GM18520 (cell line): ENCODE measurements around the gene CIBAR2.

Experiments used
- ATAC-seq: cut with Tn5 transposase; IDR thresholded peaks from one replicate; pipeline ENCODE4 v1.9.1; 2021; ENCODE audit not compliant: unreplicated experiment

CIBAR2 gene

DNA sequence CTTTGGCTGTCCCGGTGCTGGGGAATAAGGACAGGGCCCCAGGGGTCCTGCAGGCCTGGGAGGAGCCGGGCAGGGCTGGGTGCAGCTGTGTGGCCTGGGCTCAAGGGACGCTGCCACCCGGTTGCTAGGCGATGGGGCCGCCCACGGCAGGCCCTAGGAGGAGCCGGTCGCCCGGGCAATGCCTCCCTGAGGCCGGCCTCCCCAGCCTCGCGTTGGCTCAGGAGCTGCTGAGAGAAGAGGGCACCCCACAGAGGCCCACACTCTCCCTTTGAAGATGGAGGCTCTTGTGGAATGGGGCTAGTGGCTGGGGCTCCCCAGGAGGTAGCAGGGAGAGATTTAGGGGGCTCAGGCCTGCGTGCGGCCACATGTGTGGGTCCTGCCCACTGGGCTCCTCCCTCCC lies at the start of gene CIBAR2:
CIBAR2 (minus strand) TSS at position 109 of the 400 bp plus-strand sequence. CDS start 120 bp downstream, outside the sequence.
- ATAC-seq = no peak

DNA sequence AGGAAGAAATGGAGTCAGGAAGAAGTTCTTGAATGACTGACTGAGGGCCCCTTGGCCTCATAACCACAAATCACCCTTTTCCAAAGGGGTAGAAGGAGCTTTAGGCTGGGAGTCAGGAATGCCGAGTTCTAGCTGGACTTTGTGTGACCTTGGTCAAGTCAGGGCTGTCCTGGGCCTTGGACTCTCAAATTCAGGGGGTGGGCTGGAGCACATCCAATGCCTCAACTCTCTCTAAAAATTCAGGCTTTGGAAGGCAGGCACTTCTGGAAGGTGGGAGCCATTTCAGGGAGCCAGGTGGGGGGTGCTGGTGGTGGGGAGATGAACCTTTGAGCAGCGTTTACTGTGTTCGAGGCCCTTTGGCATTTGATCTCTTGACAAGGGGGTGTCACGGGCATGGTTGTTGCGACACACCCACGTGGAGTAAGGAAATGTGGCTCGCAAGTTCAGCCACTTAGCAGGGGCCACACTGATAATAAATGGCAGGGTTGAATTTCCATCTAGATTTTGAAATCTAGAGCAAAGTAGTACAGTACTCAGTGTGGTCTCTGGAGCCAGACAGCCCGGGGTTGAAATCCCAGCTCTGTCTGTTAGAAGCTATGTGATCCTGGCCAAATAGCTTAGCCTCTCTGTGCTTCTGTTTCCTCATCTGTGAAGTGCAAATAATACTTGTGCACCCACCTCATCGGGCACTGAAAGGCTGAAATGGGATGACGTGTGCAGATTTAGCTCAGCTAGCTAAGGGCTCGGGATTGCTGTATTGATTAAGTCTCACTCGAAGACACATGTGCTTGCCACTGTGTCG lies 47.1 kb upstream of the CIBAR2 start:
- ATAC-seq = no peak

DNA sequence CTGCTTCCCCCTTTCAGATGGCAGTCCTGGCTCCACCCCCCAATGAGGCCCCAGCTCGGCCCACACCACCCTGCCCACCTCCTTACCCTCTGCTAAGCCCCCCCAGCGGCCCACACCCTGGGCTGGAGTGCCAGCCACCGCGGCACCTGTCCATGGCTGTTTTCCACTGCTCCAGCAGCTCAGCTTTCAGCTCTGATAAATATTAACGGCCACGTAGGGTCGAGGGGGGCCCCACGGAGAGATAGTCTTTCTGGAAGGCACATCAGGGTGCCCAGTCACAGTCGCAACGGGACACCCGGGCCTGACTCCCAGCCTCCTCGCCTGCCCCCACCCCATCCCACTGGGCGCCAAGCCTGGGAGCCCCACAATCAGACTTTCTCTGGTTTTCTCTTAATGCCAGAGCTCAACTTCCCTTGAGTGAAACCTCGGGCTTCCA lies 46.5 kb upstream of the CIBAR2 start:
- ATAC-seq = no peak

DNA sequence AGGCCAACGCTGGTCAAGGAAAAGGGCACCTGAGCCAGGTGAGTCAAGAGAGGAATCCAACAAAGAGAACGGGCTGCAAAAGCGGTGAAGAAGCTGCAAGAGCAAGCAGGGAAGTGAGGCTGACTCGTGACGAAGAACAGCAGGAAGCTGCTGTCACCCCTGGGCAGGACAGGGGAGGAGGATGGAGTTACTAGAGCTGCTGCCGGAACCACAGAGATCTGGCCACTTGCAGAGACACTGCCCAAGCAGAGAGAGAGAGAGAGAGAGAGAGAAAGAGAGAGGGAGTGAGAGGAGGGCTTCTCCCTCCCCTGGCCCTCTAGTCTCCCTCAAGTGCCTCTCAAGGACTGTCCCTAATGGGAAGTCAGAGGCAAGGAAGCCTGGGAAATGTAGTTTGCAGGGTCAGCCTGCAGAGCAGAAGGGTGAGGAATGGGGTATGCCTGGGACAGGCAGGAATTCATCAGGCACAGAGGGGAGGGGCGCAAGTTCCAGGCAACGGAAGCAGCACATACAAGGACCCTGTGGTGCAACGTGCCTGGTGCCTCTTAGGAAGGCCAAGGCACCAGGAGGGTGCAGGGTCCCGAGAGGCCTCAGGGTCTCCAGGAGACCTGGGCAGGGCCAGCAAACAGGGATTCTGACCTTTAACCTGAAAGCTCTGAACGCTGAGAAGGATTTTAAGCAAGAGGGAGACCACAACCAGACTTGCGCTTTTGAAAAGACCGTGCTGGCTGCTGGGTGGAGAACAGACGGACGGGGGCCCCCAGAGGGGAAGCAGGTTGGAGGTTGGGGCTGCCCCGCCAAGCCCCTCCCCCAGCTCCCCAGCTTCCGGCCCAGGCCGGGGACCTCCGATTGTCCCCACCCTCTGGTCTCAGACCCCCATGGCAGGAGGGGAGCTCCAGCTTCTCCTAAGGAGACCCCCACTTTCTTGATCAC lies 45.8 kb upstream of the CIBAR2 start:
- ATAC-seq = no peak

DNA sequence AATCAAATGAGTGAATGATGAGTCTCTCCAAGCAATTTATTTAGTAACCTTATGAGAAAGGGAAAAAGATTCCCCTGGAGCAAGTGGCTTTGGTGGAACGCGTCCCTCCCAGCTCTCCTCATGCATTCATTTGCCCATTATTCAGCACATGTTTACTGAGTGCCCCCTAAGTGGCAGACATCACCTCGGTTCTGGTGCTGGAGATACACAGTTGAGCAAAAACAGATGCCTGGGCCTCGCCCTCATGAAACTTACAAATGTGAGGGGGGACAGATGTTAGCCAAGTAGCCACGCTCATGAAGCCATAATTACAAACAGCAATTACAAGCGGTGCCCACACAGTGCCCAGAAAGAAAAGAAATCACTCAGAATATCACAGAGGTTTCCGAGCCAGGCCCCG lies 45.1 kb upstream of the CIBAR2 start:
- no peak for ATAC-seq

DNA sequence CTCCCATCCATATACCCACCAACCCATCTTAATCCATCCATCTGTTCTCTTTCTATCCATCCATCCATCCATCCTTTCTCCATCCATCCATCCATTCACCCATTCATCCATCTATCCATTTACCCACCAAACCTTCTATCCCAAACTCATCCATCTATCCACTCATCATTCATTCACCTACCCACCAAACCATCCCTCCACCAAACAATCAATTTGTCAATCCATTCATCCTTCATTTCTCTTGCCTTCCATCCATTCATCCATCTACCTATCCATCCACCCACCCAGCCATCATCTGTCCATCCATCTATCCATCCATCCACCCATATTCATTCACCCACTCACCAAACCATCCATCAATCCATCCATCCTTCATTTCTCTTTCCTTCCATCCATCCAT lies 44.6 kb upstream of the CIBAR2 start:
- ATAC-seq = no peak

DNA sequence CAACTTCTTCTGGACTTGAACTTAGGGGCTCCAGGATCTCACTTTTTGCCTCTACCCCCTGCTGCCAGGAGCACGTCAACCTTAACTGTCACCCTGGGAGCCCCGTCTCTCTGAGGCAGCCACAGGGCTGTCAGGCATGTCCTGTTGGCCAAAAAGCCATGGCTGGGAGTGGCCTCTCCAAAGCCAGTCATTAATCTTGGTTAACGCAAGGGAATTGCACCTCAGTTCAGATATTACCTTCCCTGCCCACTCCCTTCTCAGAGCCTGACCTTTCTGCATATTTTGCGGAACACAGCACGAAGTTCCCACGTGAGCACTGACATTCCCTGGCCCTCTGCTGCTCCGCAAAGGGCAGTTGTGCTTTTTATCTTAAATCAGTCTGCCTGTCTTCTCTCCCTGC lies 44.2 kb upstream of the CIBAR2 start:
- ATAC-seq = no peak

DNA sequence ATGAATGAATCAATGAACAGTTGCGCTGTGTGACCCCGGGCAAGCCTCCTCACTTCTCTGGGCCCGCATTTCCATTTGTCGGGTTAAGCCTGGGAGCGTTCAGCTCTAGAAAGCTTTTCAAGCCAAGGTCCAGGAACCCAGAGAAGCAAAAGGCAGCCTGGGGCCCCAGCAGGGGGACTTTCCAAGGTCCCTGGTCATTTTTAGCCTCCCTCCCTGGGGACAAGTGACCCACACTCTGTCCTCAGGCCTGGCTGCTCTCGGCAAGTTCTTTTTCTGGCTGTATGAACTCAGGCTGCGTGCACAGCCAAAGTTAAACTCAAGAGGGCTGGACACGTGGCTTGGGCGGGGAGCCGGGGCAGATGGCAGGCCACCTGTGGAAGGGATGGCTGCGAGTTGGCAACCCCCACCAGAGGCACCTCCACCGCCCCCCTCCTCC lies 41.4 kb upstream of the CIBAR2 start:
- no peak for ATAC-seq

DNA sequence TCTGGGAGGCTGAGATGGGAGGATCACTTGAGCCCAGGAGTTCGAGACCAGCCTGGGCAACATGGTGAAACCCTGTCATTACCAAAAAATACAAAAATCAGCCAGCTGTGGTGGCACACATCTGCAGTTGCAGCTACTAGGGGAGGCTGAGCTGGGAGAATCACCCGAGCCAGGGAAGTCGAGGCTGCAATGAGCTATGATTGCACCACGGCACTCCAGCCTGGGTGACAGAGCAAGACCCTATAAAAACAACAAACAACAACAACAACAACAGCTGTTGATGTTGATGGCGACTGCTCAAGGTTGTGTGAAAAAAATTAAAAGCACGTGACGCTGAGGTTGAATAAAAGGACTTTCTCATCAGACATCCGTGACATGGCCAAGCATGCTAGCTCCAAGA lies 40.8 kb upstream of the CIBAR2 start:
- no peak for ATAC-seq

DNA sequence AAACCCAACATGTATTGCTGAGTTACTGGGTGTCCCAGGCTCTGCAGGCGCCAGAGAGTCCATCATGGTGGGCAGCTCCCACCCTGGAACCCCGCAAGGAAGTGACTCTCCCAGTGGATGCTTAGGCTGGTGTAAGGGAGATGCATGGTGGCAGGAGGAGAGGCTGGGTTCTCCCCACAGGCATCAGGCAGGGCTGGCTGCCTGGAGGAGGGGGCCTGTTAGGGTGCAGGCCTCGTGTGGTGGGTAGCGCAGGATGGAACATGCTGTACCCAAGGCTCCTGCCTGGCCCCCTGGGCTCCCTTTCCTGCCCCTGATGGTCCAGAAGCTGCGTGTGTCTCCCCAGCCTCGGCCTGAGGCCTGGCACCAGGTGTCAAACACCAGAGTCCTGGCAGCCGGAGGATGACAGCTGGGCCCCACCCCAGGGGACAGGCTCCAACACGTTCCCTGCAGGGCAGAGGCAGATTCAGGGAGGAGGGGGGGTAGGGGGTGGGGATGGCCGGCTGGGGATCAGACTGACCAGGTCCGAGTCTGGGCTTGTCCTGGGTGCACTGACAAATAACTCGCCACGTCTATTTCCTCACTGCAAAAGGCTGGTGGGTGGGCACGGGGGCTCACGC lies 40.2 kb upstream of the CIBAR2 start:
- no peak for ATAC-seq

DNA sequence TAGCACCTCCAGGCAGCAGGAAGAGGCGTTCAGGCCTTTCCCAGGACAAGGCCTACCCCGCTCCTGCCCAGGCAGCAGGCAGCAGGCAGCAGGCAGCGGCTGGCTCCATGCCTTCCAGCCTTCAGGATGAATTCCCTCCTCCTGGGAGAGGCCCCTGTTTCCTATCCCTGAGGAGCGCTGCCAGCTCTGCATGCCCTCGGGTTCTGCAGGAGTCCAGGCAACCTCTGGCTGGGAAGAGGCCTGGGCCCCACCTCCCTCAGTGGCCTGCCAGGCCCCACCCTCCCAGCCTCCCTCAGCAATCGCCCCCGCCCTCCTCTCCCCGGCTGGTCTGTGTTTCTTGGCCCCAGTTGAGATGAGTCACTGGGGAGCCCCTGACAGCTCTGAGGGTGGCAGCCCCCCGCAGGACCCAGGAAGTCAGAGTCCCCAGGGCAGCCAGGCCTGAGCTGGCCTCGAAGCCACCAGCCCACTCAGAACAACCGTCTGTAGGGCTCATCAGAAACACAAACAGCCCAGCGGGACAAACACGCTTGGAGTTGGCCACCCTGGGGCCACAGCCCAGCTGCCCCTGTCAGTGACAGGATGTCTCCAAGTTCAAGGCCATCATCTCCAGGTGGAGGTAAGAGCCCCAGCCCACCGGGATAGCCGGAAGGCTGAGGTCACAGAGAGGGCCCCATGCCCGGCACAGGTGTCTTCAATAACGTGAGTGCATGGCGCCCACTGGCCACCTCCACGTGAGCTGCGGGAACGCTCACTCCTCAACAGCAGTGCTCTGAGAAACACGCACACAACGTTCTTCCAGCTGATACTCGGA lies 39.5 kb upstream of the CIBAR2 start:
- no peak for ATAC-seq

DNA sequence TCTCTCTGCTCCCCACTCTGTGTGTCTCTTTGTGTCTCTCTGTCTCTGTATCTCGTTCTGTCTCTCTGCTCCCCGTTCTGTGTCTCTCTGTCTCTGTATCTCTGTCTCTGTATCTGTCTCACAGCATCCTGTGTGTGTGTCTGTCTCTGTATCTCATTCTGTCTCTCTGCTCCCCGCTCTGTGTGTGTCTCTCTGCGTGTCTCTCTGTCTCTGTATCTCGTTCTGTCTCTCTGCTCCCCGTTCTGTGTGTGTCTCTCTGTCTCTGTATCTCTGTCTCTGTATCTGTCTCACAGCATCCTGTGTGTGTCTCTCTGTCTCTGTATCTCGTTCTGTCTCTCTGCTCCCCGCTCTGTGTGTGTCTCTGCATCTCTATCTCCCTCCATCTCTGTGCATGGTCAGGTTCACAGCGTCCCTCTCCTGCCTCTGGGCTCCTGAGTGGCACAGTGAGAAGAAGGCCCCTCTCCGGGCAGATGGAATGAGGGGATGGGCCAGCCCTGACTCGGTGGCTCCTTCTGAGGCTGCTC lies 38.9 kb upstream of the CIBAR2 start:
- ATAC-seq = no peak

DNA sequence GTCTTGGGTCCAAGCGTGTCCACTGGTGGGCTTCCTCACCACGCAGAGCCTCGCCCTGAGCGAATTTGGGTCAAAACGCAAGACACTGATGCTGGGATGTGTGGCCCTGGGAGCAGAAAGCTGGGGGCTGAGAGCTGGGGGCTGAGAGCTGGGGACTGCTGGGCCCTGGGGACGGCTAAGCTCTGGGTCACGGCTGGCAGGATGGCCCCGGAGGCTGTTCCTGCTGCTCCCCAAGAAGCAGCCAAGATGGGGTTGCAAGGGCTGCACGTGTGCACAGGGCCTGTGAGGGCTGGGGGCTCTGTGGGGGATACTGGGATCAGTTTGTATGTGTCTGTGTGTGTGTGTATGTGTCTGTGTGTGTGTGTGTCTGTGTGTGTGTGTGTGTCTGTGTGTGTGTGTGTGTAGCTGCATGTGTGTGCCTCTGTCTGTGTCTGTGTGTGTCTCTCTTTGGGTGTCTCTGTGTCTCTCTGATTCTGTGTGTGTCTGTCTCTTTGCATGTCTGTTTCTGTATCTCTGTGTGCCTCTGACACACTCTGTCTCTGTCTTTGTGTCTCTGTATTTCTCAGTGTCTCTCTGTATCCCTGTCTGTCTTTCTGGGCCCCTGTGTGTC lies 38.2 kb upstream of the CIBAR2 start:
- no peak for ATAC-seq

DNA sequence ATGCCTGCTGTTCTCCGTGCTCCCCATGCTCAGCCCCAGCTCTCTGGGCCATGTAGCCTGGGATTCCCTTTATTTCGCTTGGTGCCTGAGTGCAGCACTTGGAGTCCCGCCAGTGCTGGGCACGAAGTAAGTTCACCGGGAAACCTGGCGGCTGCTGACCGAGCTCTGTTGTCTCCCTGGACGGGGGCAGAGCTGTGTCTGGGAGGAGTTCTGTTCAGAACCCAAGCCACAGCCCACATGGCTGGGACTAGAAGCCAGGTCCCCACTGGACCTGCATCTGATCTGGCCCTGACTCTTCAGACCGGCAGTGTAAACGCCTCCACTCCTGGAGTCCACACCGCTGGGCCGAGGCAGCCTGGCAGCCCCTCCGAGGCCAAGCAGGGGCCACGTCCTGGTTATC lies 37.5 kb upstream of the CIBAR2 start:
- ATAC-seq = no peak

DNA sequence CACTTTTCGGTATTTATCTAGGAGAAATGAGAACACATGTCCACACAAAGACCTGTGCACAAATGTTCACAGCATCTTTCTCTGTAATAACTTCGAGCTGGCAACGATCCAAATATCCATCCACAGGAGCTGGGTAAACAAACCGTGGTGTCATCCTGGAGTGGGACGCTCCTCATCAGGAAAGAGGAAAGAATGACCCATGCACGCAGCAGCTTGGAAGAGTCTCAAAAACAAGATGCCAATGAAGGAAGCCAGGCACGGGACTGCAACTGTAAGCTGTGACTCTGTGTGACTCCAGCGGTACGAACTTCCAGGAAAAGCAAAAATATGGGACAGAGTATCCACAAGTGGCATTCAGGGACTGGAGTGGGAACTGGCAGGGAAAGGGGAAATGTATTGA lies 36.7 kb upstream of the CIBAR2 start:
- no peak for ATAC-seq

DNA sequence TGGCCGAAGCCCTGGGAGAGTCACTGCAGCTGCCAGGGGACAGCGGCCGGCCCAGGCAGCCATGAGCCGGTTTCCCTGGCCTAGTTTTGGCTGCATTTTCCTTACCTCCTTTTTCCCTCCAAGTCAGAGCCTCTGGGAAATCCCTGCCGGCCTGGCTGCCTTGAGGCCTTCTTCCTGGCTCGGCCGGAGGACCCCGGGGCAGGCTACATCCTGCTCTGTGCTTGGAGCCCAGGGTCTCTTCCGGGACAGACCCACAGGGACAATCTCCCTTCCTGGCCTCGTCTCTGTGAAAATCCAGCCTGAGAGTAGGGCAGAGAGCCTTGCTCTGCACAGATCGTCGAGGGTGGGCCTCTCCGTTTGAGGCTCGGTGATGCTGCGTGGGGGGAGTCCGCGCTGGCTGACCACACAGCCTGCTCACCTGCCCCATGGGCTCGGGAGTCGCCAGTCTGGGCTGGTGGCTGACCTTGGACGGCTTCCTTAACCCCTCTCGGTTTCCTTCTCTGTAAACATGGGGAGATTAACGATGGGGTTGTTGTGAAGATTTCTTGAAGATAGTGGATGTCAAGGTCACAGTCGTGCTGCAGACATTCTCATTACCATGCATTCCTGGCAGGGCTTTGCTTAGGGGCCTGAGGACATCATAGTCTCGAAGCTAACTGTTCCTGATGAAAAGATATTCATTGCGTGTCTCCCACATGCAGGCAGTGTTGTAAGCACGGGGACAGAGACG lies 34.8 kb upstream of the CIBAR2 start:
- no peak for ATAC-seq

DNA sequence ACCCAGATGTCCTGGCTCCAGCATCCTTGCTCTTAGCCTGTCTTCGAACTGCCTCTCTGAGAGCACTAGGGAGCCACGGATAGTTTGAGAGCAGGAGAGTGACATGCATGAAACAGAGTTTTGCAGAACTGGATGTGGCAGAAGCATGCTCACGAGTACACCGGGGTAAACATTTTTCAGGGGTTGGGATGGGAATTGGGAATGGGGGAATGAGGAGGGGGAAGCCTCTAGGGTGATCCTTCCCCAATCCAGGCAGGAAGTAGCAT lies 34.2 kb upstream of the CIBAR2 start:
- ATAC-seq = no peak

DNA sequence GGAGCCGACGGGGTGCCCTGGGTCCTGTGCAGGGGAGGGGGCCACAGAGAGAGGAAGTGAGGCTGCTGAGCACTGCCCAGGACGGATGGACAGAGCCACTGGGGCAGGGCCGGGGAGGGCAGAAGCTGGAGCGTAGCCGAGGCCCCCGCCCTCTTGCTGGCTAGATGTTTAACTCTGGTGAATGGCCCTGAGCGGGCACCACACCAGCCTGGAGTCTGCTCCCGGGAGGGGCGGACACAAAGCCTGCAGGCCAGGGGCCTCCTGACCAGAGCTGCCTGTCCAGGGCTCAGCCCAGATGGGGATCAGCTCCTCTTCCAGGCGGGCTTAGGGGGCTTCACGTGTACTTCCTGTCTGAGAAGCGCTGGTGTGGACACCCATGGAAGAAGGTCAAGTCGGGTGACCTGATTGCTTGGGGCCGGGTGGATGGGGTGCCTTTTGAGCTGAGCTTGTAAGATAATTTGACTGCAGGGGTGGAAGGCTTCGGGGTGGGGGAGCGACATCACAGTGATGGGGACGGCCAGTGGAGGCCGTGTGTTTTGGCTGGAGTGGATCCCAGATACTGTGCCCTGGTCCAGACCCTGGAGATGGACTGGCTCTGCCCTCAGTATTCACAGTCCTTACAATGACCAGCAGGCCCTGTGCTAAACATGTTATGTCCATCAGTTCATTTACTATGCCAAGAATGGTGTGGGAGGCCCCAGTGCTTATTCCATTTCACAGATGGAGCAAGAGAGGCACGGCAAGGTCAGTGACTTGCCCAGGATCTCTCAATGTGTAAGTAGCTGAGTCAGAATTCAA lies 33.7 kb upstream of the CIBAR2 start:
- ATAC-seq = no peak

DNA sequence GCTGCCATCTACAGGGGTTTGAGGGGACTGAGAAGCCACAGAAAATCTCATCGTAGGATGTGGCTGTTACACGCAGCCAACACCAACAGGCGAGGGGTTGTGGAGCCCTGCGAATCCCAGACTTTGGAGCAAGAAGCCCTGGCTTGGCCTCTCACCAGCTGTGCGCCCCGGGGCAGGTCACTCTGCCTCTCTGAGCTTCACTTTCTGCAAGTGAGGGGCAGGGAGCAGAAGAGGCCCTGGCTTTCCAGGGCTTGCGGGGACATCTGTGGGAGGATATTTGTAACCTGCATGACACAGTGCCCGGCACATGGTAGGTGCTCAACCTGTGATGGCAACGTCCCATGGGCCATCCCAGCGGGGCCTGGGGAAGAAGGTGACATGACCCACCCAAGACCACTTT lies 32.9 kb upstream of the CIBAR2 start:
- no peak for ATAC-seq
